SK-N-SH treated with all-trans-retinoic acid at 6 μM for 48 hours (cell line): ENCODE measurements around the gene COL4A2.

Source experiments
- ARNTL ChIP-seq: fragments of 450-650 bp; formaldehyde crosslinking; IDR thresholded peaks from 2 replicates; pipeline ENCODE4 v1.5.0; 2020; ENCODE audit warnings: low read depth, mild to moderate bottlenecking, moderate library complexity, borderline replicate concordance
- ISL1 ChIP-seq: fragments of 250-450 bp; sonication (Bioruptor Pico); IDR thresholded peaks from 2 replicates; pipeline ENCODE4 v2.1.2; 2022; ENCODE audit warnings: mild to moderate bottlenecking, moderate library complexity
- SNAI2 ChIP-seq: fragments of 250-450 bp; sonication (Bioruptor Pico); IDR thresholded peaks from 2 replicates; pipeline ENCODE4 v1.5.0; 2020; ENCODE audit warnings: mild to moderate bottlenecking, moderate library complexity
- ZFP3 ChIP-seq: fragments of 250-450 bp; sonication (Bioruptor Pico); IDR thresholded peaks from 2 replicates; pipeline ENCODE4 v1.5.0; 2020; ENCODE audit warnings: mild to moderate bottlenecking, moderate library complexity
- ZFP30 ChIP-seq: fragments of 450-650 bp; formaldehyde crosslinking; IDR thresholded peaks from 2 replicates; pipeline ENCODE4 v1.5.0; 2022; ENCODE audit warnings: mild to moderate bottlenecking, moderate library complexity
- TF ChIP-seq, protein P1 (sequence below): fragments of 250-450 bp; sonication (Bioruptor Pico); IDR thresholded peaks from 2 replicates; pipeline ENCODE4 v1.8.0; 2020; ENCODE audit warnings: mild to moderate bottlenecking, moderate library complexity, borderline replicate concordance
- TF ChIP-seq, protein P2 (sequence below): fragments of 250-450 bp; sonication (Bioruptor Pico); IDR thresholded peaks from 2 replicates; pipeline ENCODE4 v1.5.0; 2020; ENCODE audit warnings: mild to moderate bottlenecking, moderate library complexity
- TF ChIP-seq, protein P3 (sequence below): fragments of 250-450 bp; sonication (Bioruptor Pico); IDR thresholded peaks from 2 replicates; pipeline ENCODE4 v1.5.1; 2021; ENCODE audit warnings: mild to moderate bottlenecking, moderate library complexity
- TF ChIP-seq, protein P4 (sequence below): fragments of 250-450 bp; sonication (Bioruptor Pico); IDR thresholded peaks from 2 replicates; pipeline ENCODE4 v1.8.0; 2021; ENCODE audit warnings: low read depth, mild to moderate bottlenecking, moderate library complexity, borderline replicate concordance

DNA sequence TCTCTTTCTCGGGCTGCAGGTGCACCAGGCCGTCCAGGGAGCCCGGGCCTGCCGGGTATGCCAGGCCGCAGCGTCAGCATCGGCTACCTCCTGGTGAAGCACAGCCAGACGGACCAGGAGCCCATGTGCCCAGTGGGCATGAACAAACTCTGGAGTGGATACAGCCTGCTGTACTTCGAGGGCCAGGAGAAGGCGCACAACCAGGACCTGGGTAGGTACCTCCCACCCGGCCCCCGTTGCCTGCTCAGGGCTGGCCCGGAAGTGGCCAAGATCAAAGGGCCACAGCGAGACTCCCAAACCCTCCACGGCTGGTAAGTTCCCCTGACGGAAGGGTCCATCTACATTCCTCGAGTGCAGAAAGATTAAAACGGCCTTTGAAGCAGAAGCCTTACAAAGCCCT lies 199.3 kb downstream of the COL4A2 start:
- TF ChIP-seq, protein P1, sequence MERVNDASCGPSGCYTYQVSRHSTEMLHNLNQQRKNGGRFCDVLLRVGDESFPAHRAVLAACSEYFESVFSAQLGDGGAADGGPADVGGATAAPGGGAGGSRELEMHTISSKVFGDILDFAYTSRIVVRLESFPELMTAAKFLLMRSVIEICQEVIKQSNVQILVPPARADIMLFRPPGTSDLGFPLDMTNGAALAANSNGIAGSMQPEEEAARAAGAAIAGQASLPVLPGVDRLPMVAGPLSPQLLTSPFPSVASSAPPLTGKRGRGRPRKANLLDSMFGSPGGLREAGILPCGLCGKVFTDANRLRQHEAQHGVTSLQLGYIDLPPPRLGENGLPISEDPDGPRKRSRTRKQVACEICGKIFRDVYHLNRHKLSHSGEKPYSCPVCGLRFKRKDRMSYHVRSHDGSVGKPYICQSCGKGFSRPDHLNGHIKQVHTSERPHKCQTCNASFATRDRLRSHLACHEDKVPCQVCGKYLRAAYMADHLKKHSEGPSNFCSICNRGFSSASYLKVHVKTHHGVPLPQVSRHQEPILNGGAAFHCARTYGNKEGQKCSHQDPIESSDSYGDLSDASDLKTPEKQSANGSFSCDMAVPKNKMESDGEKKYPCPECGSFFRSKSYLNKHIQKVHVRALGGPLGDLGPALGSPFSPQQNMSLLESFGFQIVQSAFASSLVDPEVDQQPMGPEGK (CRISPR knock-in tag): no peak
- TF ChIP-seq, protein P2, sequence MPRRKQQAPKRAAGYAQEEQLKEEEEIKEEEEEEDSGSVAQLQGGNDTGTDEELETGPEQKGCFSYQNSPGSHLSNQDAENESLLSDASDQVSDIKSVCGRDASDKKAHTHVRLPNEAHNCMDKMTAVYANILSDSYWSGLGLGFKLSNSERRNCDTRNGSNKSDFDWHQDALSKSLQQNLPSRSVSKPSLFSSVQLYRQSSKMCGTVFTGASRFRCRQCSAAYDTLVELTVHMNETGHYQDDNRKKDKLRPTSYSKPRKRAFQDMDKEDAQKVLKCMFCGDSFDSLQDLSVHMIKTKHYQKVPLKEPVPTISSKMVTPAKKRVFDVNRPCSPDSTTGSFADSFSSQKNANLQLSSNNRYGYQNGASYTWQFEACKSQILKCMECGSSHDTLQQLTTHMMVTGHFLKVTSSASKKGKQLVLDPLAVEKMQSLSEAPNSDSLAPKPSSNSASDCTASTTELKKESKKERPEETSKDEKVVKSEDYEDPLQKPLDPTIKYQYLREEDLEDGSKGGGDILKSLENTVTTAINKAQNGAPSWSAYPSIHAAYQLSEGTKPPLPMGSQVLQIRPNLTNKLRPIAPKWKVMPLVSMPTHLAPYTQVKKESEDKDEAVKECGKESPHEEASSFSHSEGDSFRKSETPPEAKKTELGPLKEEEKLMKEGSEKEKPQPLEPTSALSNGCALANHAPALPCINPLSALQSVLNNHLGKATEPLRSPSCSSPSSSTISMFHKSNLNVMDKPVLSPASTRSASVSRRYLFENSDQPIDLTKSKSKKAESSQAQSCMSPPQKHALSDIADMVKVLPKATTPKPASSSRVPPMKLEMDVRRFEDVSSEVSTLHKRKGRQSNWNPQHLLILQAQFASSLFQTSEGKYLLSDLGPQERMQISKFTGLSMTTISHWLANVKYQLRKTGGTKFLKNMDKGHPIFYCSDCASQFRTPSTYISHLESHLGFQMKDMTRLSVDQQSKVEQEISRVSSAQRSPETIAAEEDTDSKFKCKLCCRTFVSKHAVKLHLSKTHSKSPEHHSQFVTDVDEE (CRISPR knock-in tag): no peak
- TF ChIP-seq ZFP3 (CRISPR knock-in tag): no peak
- no peak for TF ChIP-seq SNAI2 (CRISPR knock-in tag)
- TF ChIP-seq, protein P3, sequence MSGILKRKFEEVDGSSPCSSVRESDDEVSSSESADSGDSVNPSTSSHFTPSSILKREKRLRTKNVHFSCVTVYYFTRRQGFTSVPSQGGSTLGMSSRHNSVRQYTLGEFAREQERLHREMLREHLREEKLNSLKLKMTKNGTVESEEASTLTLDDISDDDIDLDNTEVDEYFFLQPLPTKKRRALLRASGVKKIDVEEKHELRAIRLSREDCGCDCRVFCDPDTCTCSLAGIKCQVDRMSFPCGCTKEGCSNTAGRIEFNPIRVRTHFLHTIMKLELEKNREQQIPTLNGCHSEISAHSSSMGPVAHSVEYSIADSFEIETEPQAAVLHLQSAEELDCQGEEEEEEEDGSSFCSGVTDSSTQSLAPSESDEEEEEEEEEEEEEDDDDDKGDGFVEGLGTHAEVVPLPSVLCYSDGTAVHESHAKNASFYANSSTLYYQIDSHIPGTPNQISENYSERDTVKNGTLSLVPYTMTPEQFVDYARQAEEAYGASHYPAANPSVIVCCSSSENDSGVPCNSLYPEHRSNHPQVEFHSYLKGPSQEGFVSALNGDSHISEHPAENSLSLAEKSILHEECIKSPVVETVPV (CRISPR knock-in tag): no peak
- no peak for TF ChIP-seq ISL1 (CRISPR knock-in tag)
- TF ChIP-seq, protein P4, sequence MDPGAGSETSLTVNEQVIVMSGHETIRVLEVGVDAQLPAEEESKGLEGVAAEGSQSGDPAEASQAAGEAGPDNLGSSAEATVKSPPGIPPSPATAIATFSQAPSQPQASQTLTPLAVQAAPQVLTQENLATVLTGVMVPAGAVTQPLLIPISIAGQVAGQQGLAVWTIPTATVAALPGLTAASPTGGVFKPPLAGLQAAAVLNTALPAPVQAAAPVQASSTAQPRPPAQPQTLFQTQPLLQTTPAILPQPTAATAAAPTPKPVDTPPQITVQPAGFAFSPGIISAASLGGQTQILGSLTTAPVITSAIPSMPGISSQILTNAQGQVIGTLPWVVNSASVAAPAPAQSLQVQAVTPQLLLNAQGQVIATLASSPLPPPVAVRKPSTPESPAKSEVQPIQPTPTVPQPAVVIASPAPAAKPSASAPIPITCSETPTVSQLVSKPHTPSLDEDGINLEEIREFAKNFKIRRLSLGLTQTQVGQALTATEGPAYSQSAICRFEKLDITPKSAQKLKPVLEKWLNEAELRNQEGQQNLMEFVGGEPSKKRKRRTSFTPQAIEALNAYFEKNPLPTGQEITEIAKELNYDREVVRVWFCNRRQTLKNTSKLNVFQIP (CRISPR knock-in tag): no peak
- TF ChIP-seq ARNTL: no peak
- no peak for TF ChIP-seq ZFP30
